Articular chondrocyte of knee joint (primary cell): Measurements from ENCODE around the gene MED13. TPM values are rescaled to one million over a fixed set of nuclear protein-coding genes. Genes with fewer than 3 reads are reported as not detected.

Experiments
- total RNA-seq: library from RNA; depleted of rRNA; stranded (reverse); fragments of >200 nt; gene quantifications from 2 replicates; pipeline ENCODE4 v1.2.3, GENCODE V29; 2012

MED13 gene
- total RNA-seq: 88.3 and 95.8 TPM in 2 replicates

DNA sequence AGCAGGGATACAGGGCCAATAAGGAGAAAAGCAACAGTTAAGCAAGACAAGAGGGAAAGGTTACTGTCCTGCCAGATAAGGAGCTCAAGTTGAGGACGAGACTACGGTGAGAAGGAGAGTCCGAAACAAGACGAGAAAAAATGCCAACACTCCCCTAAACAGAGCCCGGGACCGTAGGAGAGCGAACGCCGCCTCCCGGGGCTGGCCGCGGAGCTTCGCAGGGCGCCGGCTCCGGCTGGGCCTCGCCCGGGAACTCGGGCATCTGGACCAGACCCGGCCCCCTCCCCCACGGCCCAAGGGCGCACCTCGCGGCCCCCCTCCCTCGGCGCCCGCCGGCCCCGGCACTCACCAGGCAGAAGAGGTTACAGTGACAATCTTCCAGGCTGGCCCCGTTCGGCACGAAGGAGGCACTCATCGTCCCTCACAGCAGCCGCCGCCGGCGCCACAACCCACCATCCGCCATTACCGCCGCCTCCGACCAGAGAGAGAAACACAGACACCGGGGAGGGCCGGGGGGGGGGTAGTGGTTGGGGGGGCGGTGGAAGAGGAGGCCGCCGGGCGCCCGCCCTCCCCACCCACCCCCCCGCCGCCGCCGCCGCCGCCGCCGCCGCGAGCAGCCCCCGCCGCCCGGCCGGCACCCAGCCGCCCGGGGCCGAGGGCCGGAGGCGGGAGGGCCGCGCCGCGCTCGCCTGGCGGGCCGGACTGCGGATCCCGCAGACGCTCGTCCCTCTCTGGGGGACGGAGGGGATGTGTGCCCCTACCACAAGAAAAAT is at the start of gene MED13:
Gene MED13 (minus strand): TSS at position 488 of the 773 bp plus-strand sequence. CDS start 73 bp downstream, at position 415.

GRCh38 chr17:61927208-61928100 is 137.6 kb downstream of the MED13 start, which contains the start of gene INTS2:
TSS of gene INTS2 (minus strand) at chr17:61927982. CDS start at chr17:61926644, 1,338 bp downstream.

Other genes starting within 250 kb of the MED13 start
- 6.3 and 9.5 TPM in 2 replicates for gene BRIP1, start 201.8 kb downstream of the MED13 start, total RNA-seq
- 15.7 and 16.2 TPM in 2 replicates for gene INTS2, start 137.3 kb downstream of the MED13 start, total RNA-seq